HEK293 (cell line): ENCODE data around the gene ASPSCR1.
A peak's percentile ranks its signal among the peaks of the same experiment; 100 is the strongest.

Experiments used
- CTCF ChIA-PET: fragments of 350-600 bp; formaldehyde crosslinking; extraction: SDS; loops from one replicate; lab custom pipeline; 2021; ENCODE audit warnings: antibody characterized with exemption; lab: Yijun Ruan, JAX
- POLR2A ChIA-PET: fragments of 300-600 bp; formaldehyde crosslinking; extraction: SDS; loops from one replicate; lab custom pipeline; 2020; ENCODE audit warnings: antibody characterized with exemption, inconsistent platforms; lab: Yijun Ruan, JAX
- H3K27ac ChIP-seq: fragments of 200-500 bp; sonication (Bioruptor generic); 2 replicates; pipeline ENCODE4 v1.5.1; 2014; ENCODE audit warnings: low read depth, low read length, control low read depth, inconsistent platforms; ENCODE audit errors: extremely low read depth
- H3K36me3 ChIP-seq, 2 experiments: fragments of 200-500 bp in 1 of 2; sonication (Bioruptor generic) in 1 of 2; 1 replicate in 1 of 2; 2 replicates in 1 of 2; pipeline ENCODE4 v1.5.1; 2014 to 2017; ENCODE audit warnings: inconsistent platforms in 2 of 2, low read length in 2 of 2; ENCODE audit not compliant: control insufficient read depth in 2 of 2, insufficient read depth in 1 of 2
- H3K4me1 ChIP-seq: fragments of 200-500 bp; sonication (Bioruptor generic); 2 replicates; pipeline ENCODE4 v1.5.1; 2014; ENCODE audit warnings: mild to moderate bottlenecking, low read length, inconsistent platforms; ENCODE audit not compliant: control insufficient read depth, insufficient read depth
- H3K4me3 ChIP-seq: 2 replicates; pipeline ENCODE4 v1.5.1; 2011; ENCODE audit warnings: low read depth, mild to moderate bottlenecking, control low read depth, low read length, moderate library complexity
- H3K9me3 ChIP-seq: fragments of 200-500 bp; sonication (Bioruptor generic); 2 replicates; pipeline ENCODE4 v1.5.1; 2014; ENCODE audit warnings: low read depth, low read length, inconsistent platforms; ENCODE audit not compliant: control insufficient read depth, insufficient read depth
- FEZF1 ChIP-seq: fragments of 450-650 bp; formaldehyde crosslinking; IDR thresholded peaks from 2 replicates; pipeline ENCODE4 v1.5.1; 2016; ENCODE audit warnings: missing biosample characterization, missing genetic modification characterization
- GLIS1 ChIP-seq: fragments of 450-650 bp; formaldehyde crosslinking; IDR thresholded peaks from 2 replicates; pipeline ENCODE4 v1.5.1; 2016; ENCODE audit warnings: missing biosample characterization, missing genetic modification characterization
- GLIS2 ChIP-seq: fragments of 450-650 bp; formaldehyde crosslinking; IDR thresholded peaks from 2 replicates; pipeline ENCODE4 v1.5.1; 2016; ENCODE audit warnings: missing biosample characterization, missing genetic modification characterization
- KLF1 ChIP-seq: fragments of 450-650 bp; formaldehyde crosslinking; IDR thresholded peaks from 2 replicates; pipeline ENCODE4 v1.5.1; 2016; ENCODE audit warnings: missing biosample characterization, missing genetic modification characterization
- KLF8 ChIP-seq: fragments of 450-650 bp; formaldehyde crosslinking; IDR thresholded peaks from 2 replicates; pipeline ENCODE4 v1.5.1; 2016; ENCODE audit warnings: missing biosample characterization, missing genetic modification characterization
- SP2 ChIP-seq: fragments of 450-650 bp; formaldehyde crosslinking; IDR thresholded peaks from 2 replicates; pipeline ENCODE4 v1.5.1; 2016; ENCODE audit warnings: missing biosample characterization, missing genetic modification characterization
- ZBTB7A ChIP-seq: fragments of 450-650 bp; formaldehyde crosslinking; IDR thresholded peaks from 2 replicates; pipeline ENCODE4 v1.5.1; 2016; ENCODE audit warnings: low read depth, missing biosample characterization, missing genetic modification characterization
- ZNF549 ChIP-seq: fragments of 450-650 bp; IDR thresholded peaks from 2 replicates; pipeline ENCODE4 v1.5.1; 2018; ENCODE audit warnings: missing biosample characterization, missing genetic modification characterization, mild to moderate bottlenecking, inconsistent platforms, moderate library complexity
- ZNF654 ChIP-seq: fragments of 450-650 bp; formaldehyde crosslinking; IDR thresholded peaks from 2 replicates; pipeline ENCODE4 v1.5.1; 2016; ENCODE audit warnings: low read depth, missing biosample characterization, missing genetic modification characterization
- ZNF768 ChIP-seq: fragments of 450-650 bp; formaldehyde crosslinking; IDR thresholded peaks from 2 replicates; pipeline ENCODE4 v1.5.1; 2018; ENCODE audit warnings: missing biosample characterization, mild to moderate bottlenecking, missing genetic modification characterization
- TF ChIP-seq, protein P1 (sequence below): fragments of 450-650 bp; formaldehyde crosslinking; IDR thresholded peaks from 2 replicates; pipeline ENCODE4 v1.5.1; 2016; ENCODE audit warnings: missing biosample characterization, missing genetic modification characterization
- TF ChIP-seq, protein P2 (sequence below): fragments of 450-650 bp; formaldehyde crosslinking; IDR thresholded peaks from 2 replicates; pipeline ENCODE4 v1.5.1; 2016; ENCODE audit warnings: missing biosample characterization, missing genetic modification characterization
- TF ChIP-seq, protein P3 (sequence below): fragments of 450-650 bp; formaldehyde crosslinking; IDR thresholded peaks from 2 replicates; pipeline ENCODE4 v1.5.1; 2016; ENCODE audit warnings: missing biosample characterization, missing genetic modification characterization

Gene ASPSCR1

DNA sequence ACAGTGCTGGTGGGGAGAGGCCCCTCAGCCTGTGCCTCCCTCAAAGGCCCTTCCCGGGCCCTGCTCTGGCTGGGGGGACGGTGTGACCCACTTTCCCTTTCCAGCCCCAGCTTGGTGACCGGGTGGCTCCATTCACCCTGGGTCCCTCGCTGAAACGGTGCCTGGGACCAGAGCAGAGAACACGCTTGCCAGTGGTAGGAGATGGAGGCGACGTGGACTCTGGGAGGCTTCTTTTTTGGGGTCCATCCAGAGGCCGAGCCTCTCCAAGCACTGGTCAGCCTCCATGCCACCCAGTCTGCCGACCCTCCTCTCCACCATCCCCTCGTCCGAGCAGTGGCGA is 37.5 kb downstream of the ASPSCR1 start:
- H3K36me3 ChIP-seq = peaks cover 0 to 20% of the 10 kb centered on the region in 2 experiments; a peak in 1 of 3 replicates
- no peak overlapping the region for H3K27ac ChIP-seq
- H3K9me3 ChIP-seq = no peaks in the 10 kb centered on the region
- H3K4me3 ChIP-seq = no peak overlapping the region
- POLR2A ChIA-PET = interaction anchor here (1.4 kb wide), 1 partner anchor 23 kb away, joined by 4 read pairs; the partner anchor contains the start of gene DCXR
- no peak for TF ChIP-seq KLF1 (tag by site-specific recombination)
- H3K4me1 ChIP-seq = no peaks in the 10 kb centered on the region; the same call in 1 of the 2 replicates
- CTCF ChIA-PET = interaction anchor here (0.7 to 1.6 kb wide), 2 partner anchors 55 to 141 kb away, joined by 3 to 6 read pairs; no protein-coding TSS in a partner anchor

DNA sequence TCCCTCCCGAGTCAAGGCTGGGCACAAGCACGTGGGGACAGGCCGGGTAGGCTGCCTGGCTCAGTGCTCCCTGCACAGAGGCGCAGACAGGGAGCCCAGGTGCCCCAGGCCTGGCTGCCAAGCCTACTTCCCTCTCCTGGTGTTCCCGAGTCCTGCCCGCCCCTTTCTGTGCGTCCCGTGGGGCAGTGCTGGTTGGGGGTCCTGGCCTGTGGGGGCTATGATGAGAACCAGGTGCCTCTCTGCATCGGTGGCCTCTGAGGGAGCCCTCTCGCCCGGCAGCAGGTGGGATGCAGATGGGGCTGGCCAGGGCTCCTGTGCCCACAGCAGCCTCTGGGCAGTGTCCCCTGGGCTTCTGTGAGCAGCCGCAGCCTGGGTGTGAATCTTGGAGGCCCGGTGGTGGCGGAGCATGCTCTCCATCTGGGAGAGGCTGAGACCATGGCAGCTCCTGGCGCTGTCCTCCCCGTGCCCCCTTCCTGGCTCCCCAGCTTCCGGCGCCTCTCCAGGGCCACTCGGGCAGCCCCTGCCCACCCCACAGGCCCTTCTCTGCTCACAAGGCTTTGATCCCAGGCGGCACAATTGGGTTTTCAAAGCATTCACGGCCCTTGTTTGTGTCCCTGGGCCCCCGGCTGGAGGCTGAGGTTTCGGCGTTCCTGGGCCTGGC is 38.0 kb downstream of the ASPSCR1 start:
- CTCF ChIA-PET = interaction anchor here (1.0 to 1.6 kb wide), 2 partner anchors 13 to 56 kb away, joined by 3 to 6 read pairs; no protein-coding TSS in a partner anchor
- POLR2A ChIA-PET = interaction anchor here (0.5 to 1.4 kb wide), 3 partner anchors 22 to 288 kb away, joined by 4 to 7 read pairs (median 6); partner anchors contain the start of gene DCXR
- H3K4me1 ChIP-seq = no peaks in the 10 kb centered on the region; the same call in 1 of the 2 replicates

DNA sequence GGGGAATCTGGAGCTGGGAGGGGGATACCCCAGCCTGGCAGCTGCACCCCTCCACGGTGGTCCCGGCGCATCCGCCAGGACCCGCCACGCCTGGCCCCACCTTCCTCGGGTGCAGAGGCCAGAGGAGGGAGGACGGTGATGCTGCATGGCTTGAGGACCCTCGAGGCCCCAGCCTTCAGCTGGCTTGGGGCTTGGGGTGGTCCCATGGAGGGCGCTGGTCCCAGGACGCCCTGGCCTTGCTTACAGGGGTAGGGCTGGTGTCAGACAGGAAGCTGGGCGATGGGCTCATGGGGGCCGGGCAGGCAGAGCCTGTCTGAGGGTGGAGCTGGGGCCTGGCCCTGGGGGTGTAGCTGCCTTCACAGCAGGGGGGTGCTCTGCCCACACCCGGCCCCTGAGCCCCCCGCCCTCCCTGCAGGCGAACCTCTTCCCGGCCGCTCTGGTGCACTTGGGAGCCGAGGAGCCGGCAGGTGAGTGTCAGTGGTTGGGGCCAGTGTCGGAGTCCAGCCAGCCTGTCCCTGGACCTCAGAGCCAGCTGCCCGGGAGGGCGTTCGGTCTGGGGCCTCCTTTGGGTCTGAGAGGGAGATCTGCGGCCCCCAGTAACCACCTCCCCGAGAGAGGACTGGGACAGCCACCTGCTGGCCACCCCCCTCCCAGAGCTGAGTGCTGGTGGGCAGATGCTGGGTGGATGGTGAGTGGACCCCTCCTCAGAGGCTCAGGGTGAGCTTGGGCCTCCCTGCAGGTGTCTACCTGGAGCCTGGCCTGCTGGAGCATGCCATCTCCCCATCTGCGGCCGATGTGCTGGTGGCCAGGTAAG is 38.8 kb downstream of the ASPSCR1 start:
- TF ChIP-seq GLIS1 (tag by site-specific recombination) (peak; percentile 20; the same call in 1 of the 2 replicates), ZNF768 (tag by site-specific recombination) (no peak), KLF1 (tag by site-specific recombination) (peak; percentile 77), GLIS2 (tag by site-specific recombination) (peak; percentile 38), KLF8 (tag by site-specific recombination) (peak; percentile 14; the same call in 1 of the 2 replicates)
- Histone ChIP-seq H3K4me3 (no peak overlapping the region), H3K9me3 (no peaks in the 10 kb centered on the region), H3K27ac (no peak overlapping the region), H3K4me1 (no peaks in the 10 kb centered on the region; the same call in 1 of the 2 replicates), H3K36me3 (peaks cover 0 to 25% of the 10 kb centered on the region in 2 experiments; a peak in 1 of 3 replicates)
- CTCF ChIA-PET = interaction anchor here (0.6 to 1.6 kb wide), 3 partner anchors 14 to 56 kb away, joined by 3 to 6 read pairs (median 5); no protein-coding TSS in a partner anchor
- POLR2A ChIA-PET = interaction anchor here (0.6 to 4.7 kb wide), 4 partner anchors 12 to 288 kb away, joined by 3 to 13 read pairs (median 6); partner anchors contain the start of gene DCXR

More for the DNA sequence above, 38.0 kb downstream of the ASPSCR1 start:
- TF ChIP-seq SP2 (tag by site-specific recombination) (no peak), FEZF1 (tag by site-specific recombination) (no peak), ZNF654 (tag by site-specific recombination) (no peak), ZBTB7A (tag by site-specific recombination) (no peak), ZNF549 (tag by site-specific recombination) (no peak)
- TF ChIP-seq, protein P1, sequence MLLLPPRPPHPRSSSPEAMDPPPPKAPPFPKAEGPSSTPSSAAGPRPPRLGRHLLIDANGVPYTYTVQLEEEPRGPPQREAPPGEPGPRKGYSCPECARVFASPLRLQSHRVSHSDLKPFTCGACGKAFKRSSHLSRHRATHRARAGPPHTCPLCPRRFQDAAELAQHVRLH (tag by site-specific recombination) = no peak
- TF ChIP-seq, protein P2, sequence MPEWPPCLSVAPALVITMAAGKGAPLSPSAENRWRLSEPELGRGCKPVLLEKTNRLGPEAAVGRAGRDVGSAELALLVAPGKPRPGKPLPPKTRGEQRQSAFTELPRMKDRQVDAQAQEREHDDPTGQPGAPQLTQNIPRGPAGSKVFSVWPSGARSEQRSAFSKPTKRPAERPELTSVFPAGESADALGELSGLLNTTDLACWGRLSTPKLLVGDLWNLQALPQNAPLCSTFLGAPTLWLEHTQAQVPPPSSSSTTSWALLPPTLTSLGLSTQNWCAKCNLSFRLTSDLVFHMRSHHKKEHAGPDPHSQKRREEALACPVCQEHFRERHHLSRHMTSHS = no peak
- TF ChIP-seq, protein P3, sequence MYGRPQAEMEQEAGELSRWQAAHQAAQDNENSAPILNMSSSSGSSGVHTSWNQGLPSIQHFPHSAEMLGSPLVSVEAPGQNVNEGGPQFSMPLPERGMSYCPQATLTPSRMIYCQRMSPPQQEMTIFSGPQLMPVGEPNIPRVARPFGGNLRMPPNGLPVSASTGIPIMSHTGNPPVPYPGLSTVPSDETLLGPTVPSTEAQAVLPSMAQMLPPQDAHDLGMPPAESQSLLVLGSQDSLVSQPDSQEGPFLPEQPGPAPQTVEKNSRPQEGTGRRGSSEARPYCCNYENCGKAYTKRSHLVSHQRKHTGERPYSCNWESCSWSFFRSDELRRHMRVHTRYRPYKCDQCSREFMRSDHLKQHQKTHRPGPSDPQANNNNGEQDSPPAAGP (tag by site-specific recombination) = no peak
- Histone ChIP-seq H3K36me3 (peaks cover 0 to 23% of the 10 kb centered on the region in 2 experiments; a peak in 1 of 3 replicates), H3K4me3 (no peak overlapping the region), H3K9me3 (no peaks in the 10 kb centered on the region), H3K27ac (no peak overlapping the region)
